Measurements from ENCODE around the gene HMSD.
"Not testable (repeated sequence)": the region's sequence is repeated elsewhere in the genome, so short reads cannot be mapped to it uniquely, and the experiment has no call there.

HMSD gene

DNA sequence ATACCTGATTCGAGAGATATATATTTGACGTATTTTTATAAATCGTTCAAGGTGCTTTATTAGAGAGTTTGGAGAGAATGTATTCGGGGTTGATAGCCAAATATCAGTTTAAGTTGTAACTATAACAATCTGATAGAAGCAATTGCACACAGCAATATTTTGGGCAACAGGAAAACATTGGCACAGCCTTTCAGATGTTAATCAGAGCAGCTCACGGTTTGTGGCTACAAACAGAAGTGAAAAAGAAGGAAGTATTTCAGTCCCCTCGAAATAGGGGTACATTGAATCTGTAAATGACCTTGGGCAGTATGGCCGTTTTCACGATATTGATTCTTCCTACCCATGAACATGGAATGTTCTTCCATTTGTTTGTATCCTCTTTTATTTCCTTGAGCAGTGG, 20.8 kb upstream of the HMSD start:
- no peaks in the 10 kb centered on the region for H3K36me3 ChIP-seq (ENCODE audit: control insufficient read depth in 2 of 2, insufficient read depth in 2 of 2, low read length in 2 of 2)
- no peak overlapping the region for H3K9ac ChIP-seq (ENCODE audit: low read length in 2 of 2)
- H3K4me3 ChIP-seq (ENCODE audit: low read length in 2 of 2): no peak overlapping the region
- no peaks in the 10 kb centered on the region for H3K4me1 ChIP-seq (ENCODE audit: control insufficient read depth, insufficient read depth, low read length)
- H3K27ac ChIP-seq (ENCODE audit: low read length): no peak overlapping the region
- H3K27me3 ChIP-seq (ENCODE audit: control insufficient read depth in 1 of 2, insufficient read depth in 2 of 2, low read length in 2 of 2): no peaks in the 10 kb centered on the region
- no peaks in the 10 kb centered on the region for H3K9me3 ChIP-seq (ENCODE audit: control insufficient read depth in 2 of 2, low read length in 2 of 2)

DNA sequence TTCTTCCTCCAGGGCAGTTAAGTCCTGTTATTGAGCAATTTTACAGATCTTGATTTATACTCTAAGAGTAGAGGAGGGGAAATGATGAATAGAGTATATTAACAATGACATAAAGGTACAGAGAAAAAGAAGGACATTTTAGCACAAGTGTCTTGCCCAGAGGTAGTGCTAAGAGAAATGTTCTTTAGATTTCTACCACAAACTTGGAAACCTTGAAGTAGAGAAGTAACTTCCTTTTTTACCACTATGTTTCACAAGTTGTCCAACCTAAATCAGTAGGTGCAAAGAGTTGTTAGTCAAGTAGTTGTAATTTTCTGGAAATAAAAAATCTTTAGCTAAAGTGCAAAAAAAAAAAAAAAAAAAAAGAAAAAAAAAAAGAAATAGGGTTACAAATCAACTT, 19.7 kb upstream of the HMSD start:
- H3K4me3 ChIP-seq (ENCODE audit: low read length in 2 of 2); H3K36me3 ChIP-seq (ENCODE audit: control insufficient read depth in 2 of 2, insufficient read depth in 2 of 2, low read length in 2 of 2); H3K9me3 ChIP-seq (ENCODE audit: control insufficient read depth in 2 of 2, low read length in 2 of 2); H3K4me1 ChIP-seq (ENCODE audit: control insufficient read depth, insufficient read depth, low read length); H3K9ac ChIP-seq (ENCODE audit: low read length in 2 of 2); H3K27me3 ChIP-seq (ENCODE audit: control insufficient read depth in 1 of 2, insufficient read depth in 2 of 2, low read length in 2 of 2); H3K27ac ChIP-seq (ENCODE audit: low read length): not testable (repeated sequence)

- Histone ChIP-seq H3K27me3 (ENCODE audit: control insufficient read depth in 1 of 2, insufficient read depth in 2 of 2, low read length in 2 of 2) (no peaks in the 10 kb centered on the region), H3K9me3 (ENCODE audit: control insufficient read depth in 2 of 2, low read length in 2 of 2) (no peaks in the 10 kb centered on the region), H3K9ac (ENCODE audit: low read length in 2 of 2) (no peak overlapping the region), H3K27ac (ENCODE audit: low read length) (no peak overlapping the region), H3K4me1 (ENCODE audit: control insufficient read depth, insufficient read depth, low read length) (no peaks in the 10 kb centered on the region), H3K4me3 (ENCODE audit: low read length in 2 of 2) (no peak overlapping the region), H3K36me3 (ENCODE audit: control insufficient read depth in 2 of 2, insufficient read depth in 2 of 2, low read length in 2 of 2) (no peaks in the 10 kb centered on the region)
Observed at GRCh38 chr18:63930773-63931354, 18.2 kb upstream of the HMSD start.

- Histone ChIP-seq H3K27me3 (ENCODE audit: control insufficient read depth in 1 of 2, insufficient read depth in 2 of 2, low read length in 2 of 2) (peaks cover 4 to 9% of the 10 kb centered on the region in 2 donors), H3K4me1 (ENCODE audit: control insufficient read depth, insufficient read depth, low read length) (peaks cover 3% of the 10 kb centered on the region), H3K4me3 (ENCODE audit: low read length in 2 of 2) (peak overlapping the region; percentile 74 to 90), H3K9ac (ENCODE audit: low read length in 2 of 2) (peak overlapping the region in 1 of 2 donors; percentile 69), H3K27ac (ENCODE audit: low read length) (no peak overlapping the region), H3K9me3 (ENCODE audit: control insufficient read depth in 2 of 2, low read length in 2 of 2) (no peaks in the 10 kb centered on the region), H3K36me3 (ENCODE audit: control insufficient read depth in 2 of 2, insufficient read depth in 2 of 2, low read length in 2 of 2) (no peaks in the 10 kb centered on the region)
Observed at GRCh38 chr18:63936156-63936931, 12.8 kb upstream of the HMSD start.

DNA sequence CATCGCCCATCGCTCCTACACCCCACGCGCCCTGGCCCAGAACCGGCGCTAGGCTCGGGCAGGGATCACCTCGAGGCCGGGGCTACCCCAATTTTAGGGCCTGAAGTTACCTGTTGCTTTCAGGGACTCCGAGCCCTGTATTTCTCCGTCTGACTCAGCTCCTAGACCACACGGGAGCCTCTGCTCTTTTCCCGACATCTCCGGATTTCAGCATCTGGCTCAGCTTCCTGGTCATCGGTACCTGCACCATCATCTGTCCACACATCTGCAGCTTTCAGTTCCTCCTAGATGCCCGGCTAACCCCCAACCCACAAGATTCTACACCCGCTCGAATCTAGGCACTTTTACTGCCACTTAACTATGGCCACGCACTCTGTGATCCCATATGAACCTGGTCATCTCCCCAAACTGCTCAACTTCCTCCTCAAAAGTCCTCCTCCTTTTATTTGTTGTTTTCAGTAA, 12.1 kb upstream of the HMSD start:
- Histone ChIP-seq H3K9ac (ENCODE audit: low read length in 2 of 2) (no peak overlapping the region), H3K27ac (ENCODE audit: low read length) (no peak overlapping the region), H3K36me3 (ENCODE audit: control insufficient read depth in 2 of 2, insufficient read depth in 2 of 2, low read length in 2 of 2) (no peaks in the 10 kb centered on the region)

GRCh38 chr18:63940008-63940407, 9.1 kb upstream of the HMSD start:
- no peaks in the 10 kb centered on the region for H3K36me3 ChIP-seq (ENCODE audit: control insufficient read depth in 2 of 2, insufficient read depth in 2 of 2, low read length in 2 of 2)
- H3K4me1 ChIP-seq (ENCODE audit: control insufficient read depth, insufficient read depth, low read length): peaks cover 3% of the 10 kb centered on the region
- peaks cover 4 to 9% of the 10 kb centered on the region in 2 donors for H3K27me3 ChIP-seq (ENCODE audit: control insufficient read depth in 1 of 2, insufficient read depth in 2 of 2, low read length in 2 of 2)
- H3K27ac ChIP-seq (ENCODE audit: low read length): no peak overlapping the region
- H3K4me3 ChIP-seq (ENCODE audit: low read length in 2 of 2): no peak overlapping the region
- H3K9ac ChIP-seq (ENCODE audit: low read length in 2 of 2): no peak overlapping the region
- H3K9me3 ChIP-seq (ENCODE audit: control insufficient read depth in 2 of 2, low read length in 2 of 2): no peaks in the 10 kb centered on the region

More for the DNA sequence above, 12.1 kb upstream of the HMSD start:
- Histone ChIP-seq H3K4me3 (ENCODE audit: low read length in 2 of 2) (peak overlapping the region in 1 of 2 donors; percentile 74), H3K4me1 (ENCODE audit: control insufficient read depth, insufficient read depth, low read length) (peaks cover 3% of the 10 kb centered on the region), H3K9me3 (ENCODE audit: control insufficient read depth in 2 of 2, low read length in 2 of 2) (no peaks in the 10 kb centered on the region), H3K27me3 (ENCODE audit: control insufficient read depth in 1 of 2, insufficient read depth in 2 of 2, low read length in 2 of 2) (peaks cover 4 to 9% of the 10 kb centered on the region in 2 donors)

DNA sequence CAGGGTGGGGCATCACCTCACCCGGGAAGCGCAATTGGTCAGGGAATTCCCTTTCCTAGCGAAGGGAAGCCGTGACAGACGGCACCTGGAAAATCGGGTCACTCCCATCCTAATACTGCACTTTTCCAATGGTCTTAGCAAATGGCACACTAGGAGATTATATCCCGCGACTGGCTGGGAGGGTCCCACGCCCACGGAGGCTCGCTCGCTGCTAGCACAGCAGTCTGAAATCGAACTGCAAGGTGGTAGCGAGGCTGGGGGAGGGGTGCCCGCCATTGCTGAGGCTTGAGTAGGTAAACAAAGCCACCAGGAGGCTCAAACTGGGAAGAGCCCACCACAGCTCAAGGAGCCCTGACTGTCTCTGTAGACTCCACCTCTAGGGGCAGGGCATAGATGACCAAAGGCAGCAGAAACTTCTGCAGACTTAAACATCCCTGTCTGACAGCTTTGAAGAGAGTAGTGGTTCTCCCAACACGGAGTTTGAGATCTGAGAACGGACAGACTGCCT, 8.5 kb upstream of the HMSD start:
- not testable (repeated sequence) for H3K9me3 ChIP-seq (ENCODE audit: control insufficient read depth in 2 of 2, low read length in 2 of 2); H3K4me1 ChIP-seq (ENCODE audit: control insufficient read depth, insufficient read depth, low read length); H3K36me3 ChIP-seq (ENCODE audit: control insufficient read depth in 2 of 2, insufficient read depth in 2 of 2, low read length in 2 of 2); H3K9ac ChIP-seq (ENCODE audit: low read length in 2 of 2); H3K27ac ChIP-seq (ENCODE audit: low read length); H3K4me3 ChIP-seq (ENCODE audit: low read length in 2 of 2); H3K27me3 ChIP-seq (ENCODE audit: control insufficient read depth in 1 of 2, insufficient read depth in 2 of 2, low read length in 2 of 2)

DNA sequence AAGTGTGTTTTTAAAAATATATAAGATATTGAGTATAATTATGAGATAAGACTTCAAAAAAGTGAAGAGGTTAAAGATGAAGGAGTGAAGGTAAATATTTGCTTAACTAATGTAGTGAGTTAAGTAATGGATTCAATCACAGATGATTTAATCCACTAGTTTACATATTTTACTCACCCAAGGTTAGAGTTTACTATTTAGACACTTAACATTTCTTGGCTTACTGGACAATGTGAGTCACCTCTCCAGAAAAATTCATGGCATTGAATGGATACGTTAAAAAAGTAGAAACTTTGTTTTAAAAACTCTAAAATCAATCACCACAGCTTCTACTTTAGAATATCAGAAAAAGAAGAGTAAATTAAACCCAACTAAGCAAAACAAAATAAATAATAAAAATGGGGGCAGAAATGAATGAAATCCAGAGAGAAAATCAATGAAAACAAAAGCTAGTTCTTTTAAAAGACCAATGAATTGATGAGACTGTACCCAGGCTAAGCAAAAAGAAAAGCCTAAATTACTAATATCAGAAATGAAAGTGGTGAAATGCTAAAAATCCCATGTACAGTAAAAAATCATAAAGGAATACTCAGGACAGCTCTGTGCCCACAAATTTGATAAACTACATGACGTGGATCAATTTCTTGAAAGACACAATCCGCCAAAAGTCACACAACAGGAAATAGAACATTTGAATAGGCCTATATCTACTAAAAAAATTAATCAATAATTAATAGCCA, 1.9 kb upstream of the HMSD start:
- Histone ChIP-seq H3K4me1 (ENCODE audit: control insufficient read depth, insufficient read depth, low read length) (peaks cover 4% of the 10 kb centered on the region), H3K27ac (ENCODE audit: low read length) (no peak overlapping the region), H3K9me3 (ENCODE audit: control insufficient read depth in 2 of 2, low read length in 2 of 2) (no peaks in the 10 kb centered on the region), H3K27me3 (ENCODE audit: control insufficient read depth in 1 of 2, insufficient read depth in 2 of 2, low read length in 2 of 2) (peaks cover 0 to 9% of the 10 kb centered on the region in 2 donors), H3K4me3 (ENCODE audit: low read length in 2 of 2) (no peak overlapping the region), H3K36me3 (ENCODE audit: control insufficient read depth in 2 of 2, insufficient read depth in 2 of 2, low read length in 2 of 2) (no peaks in the 10 kb centered on the region), H3K9ac (ENCODE audit: low read length in 2 of 2) (no peak overlapping the region)

DNA sequence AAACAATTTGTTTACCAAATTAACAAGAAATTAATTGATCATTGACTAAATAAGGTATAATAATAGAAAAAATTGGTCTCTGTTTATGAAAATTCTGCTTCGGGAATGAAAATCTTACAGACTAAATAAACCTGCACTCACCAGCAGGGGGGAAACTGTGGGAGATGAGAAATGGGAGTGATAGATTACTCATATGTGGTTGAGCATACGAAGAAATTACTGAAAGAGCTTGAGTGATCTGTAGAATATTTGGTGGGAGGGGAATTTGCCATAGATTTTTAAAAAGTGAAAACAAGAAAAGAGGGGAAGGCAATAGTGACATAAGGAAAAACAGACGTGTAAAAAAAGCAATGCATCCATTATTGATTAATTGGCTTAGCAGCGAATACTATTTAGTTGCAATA, 2.2 kb downstream of the HMSD start:
- no peaks in the 10 kb centered on the region for H3K36me3 ChIP-seq (ENCODE audit: control insufficient read depth in 2 of 2, insufficient read depth in 2 of 2, low read length in 2 of 2)
- no peak overlapping the region for H3K9ac ChIP-seq (ENCODE audit: low read length in 2 of 2)
- no peaks in the 10 kb centered on the region for H3K9me3 ChIP-seq (ENCODE audit: control insufficient read depth in 2 of 2, low read length in 2 of 2)
- H3K4me1 ChIP-seq (ENCODE audit: control insufficient read depth, insufficient read depth, low read length): peaks cover 4% of the 10 kb centered on the region
- H3K4me3 ChIP-seq (ENCODE audit: low read length in 2 of 2): no peak overlapping the region
- peaks cover 0 to 13% of the 10 kb centered on the region in 2 donors for H3K27me3 ChIP-seq (ENCODE audit: control insufficient read depth in 1 of 2, insufficient read depth in 2 of 2, low read length in 2 of 2)
- H3K27ac ChIP-seq (ENCODE audit: low read length): no peak overlapping the region

GRCh38 chr18:63953811-63954210, 4.7 kb downstream of the HMSD start:
- H3K36me3 ChIP-seq (ENCODE audit: control insufficient read depth in 2 of 2, insufficient read depth in 2 of 2, low read length in 2 of 2): no peaks in the 10 kb centered on the region
- no peaks in the 10 kb centered on the region for H3K9me3 ChIP-seq (ENCODE audit: control insufficient read depth in 2 of 2, low read length in 2 of 2)
- peaks cover 4% of the 10 kb centered on the region for H3K4me1 ChIP-seq (ENCODE audit: control insufficient read depth, insufficient read depth, low read length)
- no peak overlapping the region for H3K9ac ChIP-seq (ENCODE audit: low read length in 2 of 2)
- no peak overlapping the region for H3K4me3 ChIP-seq (ENCODE audit: low read length in 2 of 2)
- H3K27me3 ChIP-seq (ENCODE audit: control insufficient read depth in 1 of 2, insufficient read depth in 2 of 2, low read length in 2 of 2): peaks cover 0 to 7% of the 10 kb centered on the region in 2 donors
- no peak overlapping the region for H3K27ac ChIP-seq (ENCODE audit: low read length)
